Activated CD8-positive, alpha-beta memory T cell treated with anti-CD3 and anti-CD28 coated beads, Interleukin-2, amount 50 U/mL, for 1 hour (primary cell): ENCODE data around the gene STPG2.

ENCODE experiments used
- DNase-seq: peaks from one replicate; pipeline ENCODE4 v3.0.0-alpha.2; 2020; ENCODE audit errors: extremely low read depth

Gene STPG2

DNA sequence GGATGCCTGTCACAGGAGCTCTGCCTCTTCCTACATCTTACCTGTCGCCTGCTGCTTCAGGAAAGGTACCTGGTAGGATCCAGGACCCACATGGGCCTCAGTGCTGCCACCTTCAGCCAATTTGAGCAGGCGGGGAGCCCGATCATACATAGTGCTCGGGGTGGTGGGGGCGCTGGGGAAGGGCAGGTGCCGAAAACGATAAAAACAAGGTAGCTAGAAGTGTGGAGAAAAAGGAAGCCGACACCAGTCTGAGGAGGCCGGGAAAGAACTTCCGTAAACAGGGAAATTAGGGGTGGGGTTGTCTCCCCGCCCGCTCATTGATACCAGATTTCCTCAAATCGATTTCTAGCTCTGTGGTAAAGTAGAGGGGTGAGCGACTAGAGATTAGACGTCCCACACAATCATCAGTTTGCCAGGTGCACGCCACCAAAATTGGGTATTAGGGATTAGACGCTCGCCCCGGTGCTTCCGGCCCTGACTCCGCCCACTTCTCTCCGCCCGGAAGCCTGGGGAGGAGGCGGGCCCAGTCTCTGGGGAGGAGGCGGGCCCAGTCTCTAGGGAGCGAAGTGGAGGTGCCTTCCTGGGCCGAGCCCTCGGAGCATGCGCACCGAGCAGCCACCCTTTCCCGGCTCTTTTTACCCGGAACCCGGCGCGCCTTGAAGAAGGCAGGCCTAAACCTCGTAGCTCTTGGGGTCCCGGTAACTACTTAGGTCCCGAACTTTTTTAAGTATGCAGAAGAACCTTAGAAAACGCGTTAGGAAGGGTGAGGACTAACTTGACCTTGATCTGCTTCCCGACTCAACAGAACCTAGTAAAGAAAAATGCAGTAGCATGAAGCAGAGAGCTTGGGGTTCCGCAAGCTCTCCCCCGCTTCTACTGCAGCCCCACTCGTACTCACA is at the start of gene STPG2:
Gene STPG2, minus strand, starts transcription at position 476 of the 899 bp plus-strand sequence.
- peak; percentile 83 for DNase-seq

DNA sequence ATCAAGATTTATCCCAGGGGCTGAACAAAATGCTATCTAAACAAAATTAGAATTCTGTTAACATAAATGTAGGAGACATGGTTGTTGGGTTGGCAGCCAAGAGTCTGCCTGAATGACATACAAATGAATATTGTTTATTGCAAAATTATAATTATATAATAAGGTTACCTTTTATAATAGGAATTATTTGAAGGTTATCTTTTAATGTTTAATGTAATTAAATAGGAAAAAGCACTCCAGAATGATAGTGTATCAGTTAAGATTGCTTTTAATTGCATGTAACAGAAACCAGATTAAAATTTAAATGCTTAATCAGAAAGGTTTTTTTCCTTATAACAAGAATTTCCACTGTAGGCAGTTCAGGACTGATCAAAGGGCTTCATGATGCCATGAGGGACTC is 42.0 kb upstream of the STPG2 start:
- no peak for DNase-seq

DNA sequence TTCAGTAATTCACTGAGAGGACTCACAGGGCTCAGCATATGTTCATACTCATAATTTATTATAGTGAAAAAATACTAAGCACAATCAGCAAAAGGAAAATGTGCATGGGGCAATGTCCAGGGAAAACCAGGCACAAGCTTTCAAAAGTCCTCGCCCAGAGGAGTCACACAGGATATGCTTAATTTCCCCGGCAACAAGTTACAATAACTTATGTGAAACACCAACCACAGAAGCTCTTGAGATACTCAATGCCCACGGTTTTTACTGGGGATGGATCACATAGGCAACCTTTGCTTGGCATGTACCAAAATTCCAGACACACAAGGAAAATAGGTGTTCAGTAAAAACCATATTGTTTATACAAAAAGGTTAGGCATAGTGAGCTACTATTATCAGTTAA is 38.5 kb upstream of the STPG2 start:
- DNase-seq: no peak

DNA sequence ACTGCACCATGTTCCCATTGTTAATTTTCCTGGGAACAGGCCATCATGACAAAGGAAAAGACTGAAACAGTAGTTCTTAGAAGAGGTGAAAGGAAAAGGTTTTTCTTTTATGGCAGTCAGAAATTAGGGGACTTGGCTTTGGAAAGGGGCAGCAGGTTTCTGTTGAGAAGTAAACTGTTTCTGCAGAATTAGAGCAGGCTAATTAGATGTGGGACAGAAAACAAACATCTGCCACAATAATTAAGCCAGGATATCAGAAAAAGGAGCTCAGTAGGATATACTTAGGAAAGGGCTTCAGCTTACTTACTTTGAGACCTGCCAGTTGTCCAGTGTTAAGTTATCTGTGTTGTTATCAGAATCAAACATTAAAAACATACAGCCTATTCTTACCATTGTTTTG is 36.7 kb upstream of the STPG2 start:
- DNase-seq: no peak

DNA sequence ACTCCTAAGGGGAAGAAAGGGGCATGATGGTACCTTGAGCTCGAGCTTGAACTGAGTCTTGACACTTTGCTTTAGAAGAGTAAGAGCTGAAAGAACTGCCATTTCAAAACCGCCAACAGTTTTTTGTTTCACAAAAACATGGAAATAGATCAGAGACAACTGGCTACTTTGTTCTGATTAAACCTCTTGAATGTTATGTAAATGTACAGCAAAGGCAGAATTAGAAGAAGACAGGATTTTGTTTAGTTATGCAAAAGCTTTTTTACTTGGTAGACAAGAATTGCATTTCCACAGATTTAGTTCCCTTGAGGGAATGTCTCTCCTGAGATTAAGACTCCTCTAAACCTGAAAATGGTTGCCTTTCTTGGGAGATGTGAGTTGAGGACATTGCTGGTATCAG is 33.3 kb upstream of the STPG2 start:
- no peak for DNase-seq

DNA sequence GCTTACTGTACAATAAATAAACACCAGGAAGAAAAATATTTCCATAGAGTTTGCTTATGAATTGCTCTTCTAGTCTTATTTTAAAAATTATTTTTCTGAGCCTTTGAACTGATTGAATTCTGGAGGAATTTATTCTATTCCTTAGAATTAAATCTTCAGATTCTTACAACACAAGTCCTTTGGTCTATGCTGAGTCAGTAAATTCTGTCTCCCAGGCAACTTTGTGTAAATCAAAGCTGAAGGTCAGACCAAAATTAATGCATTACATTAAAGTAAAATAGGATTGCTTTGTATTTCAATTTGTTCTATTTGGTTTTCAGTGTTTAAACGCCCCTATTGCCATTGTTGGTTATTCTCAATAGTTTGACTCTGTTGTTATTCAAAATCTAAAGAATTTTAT is 26.8 kb upstream of the STPG2 start:
- no peak for DNase-seq

DNA sequence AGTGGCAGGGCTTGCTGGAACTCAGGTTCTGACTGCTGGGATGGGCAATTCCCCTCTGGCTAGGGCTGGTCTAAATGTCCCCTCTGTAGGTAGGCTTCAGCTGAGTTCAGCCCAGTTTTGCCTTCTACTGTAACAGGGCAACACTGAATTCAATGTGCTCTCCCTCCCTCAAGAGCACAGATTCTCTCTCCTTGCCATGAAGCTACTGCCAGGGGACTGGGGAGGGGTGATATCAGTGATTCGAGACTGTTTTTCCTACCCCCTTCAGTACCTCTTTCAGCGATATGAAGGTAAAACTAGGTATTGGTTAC is 23.4 kb upstream of the STPG2 start:
- DNase-seq: no peak

DNA sequence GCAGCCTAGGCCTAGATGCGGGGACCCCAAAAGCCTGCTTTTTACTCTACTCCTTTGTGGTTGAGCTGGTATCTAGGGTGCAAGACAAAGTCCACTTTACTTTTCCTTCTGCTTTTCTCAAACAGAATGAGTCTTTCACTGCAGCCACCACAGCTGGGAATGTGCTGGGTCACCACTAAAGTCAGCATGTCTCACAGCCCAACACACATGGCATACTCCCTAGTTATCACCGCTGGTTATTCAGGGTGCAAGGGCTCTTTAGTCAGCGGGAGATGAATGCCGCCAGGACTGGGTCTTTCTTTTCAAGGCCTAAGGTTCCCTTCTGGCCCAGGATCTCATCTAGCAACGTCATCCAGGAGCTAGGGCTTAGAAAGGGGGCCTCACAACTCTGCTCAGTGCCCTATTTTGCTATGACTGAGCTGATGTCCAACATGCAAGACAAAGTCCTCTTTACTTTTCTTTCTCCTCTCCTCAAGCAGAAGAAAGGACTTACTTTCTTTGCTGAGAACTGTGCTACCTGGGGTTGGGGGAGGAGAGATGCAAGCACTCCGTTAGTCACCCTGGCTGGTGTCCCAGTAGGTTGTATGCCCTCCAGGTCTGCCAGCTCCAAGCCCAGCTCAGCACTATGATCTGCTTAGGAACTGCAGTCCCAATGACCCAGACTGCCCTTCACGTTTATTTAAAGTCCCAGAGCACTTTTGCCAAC is 22.9 kb upstream of the STPG2 start:
- no peak for DNase-seq

DNA sequence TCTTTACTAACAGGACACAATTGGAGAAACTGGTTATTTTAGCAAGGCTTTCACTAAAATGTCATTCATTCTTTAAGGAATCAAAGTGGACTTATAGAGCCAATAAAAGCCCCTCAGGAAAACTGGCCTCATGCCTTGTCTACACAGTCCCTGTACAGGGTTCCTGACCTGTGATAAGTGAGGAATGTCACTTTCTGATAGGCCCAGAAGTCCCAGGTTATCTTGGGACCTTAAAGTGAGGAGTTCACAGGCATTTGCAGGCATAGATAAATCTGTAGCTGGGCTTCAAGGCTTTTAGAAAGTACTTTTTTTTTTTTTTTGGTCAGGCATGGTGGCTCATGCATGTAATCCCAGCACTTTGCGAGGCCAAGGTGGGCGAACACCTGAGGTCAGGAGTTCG is 19.4 kb upstream of the STPG2 start:
- no peak for DNase-seq

DNA sequence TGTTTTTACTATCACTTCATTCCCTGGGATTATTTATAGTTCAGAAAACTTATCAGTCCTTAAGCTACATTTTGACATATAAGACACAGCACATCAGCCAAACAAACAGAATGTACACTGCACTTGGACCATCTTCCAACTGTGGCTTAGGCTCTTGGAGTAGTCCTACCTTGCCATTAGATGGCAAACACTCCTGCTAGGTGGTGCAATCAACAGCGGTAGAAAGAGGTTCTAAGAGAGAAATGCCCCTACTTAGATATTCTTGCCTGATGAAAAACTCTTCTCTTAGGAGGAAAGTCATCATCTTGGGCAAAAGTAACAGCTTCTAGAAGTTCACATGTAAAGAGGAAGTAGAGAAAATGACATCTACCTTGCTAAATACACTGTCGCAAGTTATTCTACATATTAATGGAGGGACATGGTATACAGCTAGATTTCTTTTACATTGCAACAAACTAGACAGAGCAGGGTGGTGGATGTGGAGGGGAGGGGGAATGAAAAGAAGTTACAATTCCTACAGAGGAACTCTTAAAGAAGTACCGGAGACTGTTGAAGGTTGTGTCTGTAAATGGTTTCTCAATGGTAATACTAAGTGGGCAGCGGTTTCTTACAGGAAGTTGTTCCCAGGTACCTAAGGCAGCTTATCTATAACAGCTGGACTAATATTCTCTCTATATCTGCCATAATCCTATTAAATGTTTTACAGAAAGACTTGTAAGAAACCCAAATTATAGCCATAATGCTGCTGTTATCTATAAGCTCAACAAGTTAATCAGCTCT is 8.1 kb upstream of the STPG2 start:
- no peak for DNase-seq

DNA sequence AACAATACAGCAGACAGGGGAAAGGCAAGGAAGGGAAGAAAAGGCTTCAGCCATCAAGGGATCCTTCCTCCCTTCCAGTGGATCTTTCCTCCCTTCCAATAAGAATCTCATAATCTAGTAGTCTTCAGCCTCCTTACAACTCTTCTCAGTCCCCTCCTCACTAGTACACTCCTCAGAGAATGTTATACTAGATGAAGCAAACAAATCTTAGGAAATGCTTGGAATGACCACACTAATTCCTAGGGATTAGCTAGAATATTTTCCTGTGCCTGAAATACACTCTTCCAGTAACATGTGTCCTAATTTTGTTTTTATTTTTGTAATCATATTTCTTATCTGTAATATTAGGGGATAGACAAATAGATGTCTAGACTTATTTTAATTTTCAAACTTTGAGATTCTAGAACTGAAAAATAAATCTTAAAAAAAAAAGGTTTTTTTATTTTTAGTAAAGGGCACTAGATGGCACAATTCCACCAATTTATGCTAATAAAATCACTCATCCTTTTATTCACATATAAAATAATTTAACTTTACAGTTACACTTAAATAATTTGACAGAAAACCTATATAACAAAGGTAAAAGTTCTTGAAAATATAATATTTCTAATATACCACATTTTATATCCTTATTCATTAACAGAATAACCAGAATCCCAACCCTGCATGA is 7.0 kb upstream of the STPG2 start:
- no peak for DNase-seq

DNA sequence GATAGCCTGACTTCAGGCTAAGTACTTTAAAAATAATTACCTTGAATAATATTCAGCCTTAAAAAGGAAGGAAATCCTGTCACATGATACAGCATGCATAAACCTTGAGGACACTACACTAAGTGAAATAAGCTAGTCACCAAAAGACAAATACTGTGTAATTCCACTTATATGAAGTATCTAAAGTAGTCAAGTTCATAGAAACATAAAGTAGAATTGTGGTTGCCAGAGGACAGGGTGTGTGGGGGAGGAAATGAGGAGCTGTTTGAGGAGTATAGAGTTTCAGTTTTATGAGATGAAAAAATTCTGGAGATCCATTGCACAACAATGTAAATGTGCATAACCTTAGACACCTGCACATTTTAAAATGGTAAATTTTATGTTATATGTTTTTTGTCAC is 5.6 kb upstream of the STPG2 start:
- no peak for DNase-seq

DNA sequence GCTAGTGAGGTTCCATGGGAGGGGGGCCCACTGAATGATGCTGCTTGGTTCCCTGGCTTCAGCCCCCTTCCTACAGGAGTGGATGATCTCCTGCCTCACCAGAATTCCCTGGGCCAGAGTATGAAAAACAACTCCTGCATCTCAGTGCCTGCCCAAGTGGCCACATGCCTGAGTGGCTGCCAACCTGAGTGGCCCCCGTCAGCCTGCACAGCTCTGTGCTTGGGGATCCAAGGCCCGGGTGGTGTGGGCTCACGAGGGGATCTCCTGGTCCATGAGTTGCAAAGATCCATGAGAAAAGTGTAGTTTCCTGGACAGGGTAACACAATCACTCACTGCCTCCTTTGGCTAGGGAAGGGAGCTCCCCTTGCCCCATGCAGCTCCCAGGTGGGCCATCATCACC is 17.1 kb downstream of the STPG2 start:
- DNase-seq: no peak

DNA sequence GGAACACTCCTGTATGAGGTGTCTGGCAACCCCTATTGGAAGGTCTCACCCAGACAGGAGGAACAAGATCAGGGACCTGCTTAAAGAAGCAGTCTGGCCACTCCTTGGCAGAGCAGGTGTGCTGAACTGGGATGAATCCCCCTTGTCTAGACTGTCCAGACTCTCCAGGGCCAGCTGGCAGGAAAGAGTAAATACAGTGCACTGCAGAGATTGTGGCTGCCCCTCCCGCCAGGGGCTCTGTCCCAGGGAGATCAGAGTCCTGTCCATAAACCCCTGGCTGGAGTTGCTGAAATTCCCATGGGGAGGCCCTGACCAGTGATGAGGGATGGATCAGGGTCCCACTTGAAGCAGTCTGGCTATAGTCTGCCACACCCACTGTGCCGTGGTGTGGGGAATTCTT is 17.7 kb downstream of the STPG2 start:
- no peak for DNase-seq

DNA sequence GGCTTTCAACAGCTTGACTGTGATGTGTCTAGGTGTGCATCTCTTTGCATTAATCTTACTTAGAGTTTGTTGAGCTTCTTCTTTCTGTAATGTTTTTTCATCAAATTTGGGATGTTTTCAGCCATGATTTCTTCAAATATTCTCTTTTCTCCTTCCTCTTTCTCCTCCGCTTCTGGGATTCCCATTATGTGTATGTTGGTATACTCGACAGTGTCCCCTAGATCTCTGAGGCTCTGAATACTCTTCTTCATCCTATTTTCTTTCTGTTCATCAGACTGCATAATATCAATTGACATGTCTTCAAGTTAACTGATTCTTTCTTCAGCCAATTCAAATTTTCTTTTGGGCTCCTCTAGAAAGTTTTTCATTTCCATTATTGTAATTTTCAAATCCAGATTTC is 25.9 kb downstream of the STPG2 start:
- DNase-seq: no peak

DNA sequence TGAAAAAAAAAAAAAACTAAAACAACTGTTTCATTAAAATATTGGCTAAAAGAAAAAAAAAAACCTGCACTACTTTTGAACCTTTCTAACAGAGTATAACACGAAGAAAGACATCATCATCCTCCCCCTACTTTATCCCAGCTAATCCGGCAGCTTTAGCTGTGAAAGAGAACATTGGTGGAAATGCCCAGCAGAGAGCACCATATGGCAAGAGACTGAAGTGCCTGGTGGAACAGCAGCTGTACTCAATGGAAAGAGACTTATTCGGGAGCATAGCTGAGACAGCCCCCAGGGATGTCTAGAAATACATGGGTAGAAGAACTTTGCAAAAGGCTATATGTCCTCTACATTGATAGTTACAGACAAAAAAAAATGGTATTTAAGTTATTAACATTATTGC is 30.3 kb downstream of the STPG2 start:
- no peak for DNase-seq

DNA sequence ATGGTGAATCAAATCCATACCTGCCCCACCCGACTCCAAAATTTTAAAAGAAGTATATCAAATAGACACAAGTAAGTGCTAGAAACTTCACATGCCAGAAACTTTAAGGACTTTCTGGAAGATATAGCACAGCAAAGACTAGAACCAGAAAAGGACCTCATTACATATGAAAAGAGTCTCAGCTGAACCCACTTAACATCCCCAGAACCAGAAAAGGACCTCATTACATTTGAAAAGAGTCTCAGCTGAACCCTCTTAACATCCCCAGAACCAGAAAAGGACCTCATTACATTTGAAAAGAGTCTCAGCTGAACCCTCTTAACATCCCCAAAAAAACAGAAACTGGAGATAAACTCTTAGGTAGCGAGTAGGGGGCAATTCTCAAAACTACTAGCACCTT is 32.3 kb downstream of the STPG2 start:
- DNase-seq: no peak

DNA sequence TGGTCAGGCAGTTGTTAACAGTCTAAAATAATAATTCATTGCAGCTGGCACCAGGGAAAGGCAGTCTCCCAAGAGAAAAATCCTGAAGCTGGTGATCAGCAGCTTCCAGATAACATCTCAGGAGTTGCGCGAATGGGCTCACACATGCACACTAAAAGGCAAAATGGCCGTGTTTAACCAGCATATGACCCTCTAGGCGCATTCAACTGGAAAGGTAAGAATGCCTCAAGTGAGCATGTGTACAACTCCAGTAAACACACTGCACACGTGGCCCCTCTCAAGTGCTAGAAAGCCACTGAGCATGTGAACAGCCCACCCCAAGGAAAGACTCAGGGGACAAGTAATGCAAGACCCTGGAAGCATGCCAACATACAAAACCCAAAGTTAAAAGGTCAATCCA is 33.1 kb downstream of the STPG2 start:
- DNase-seq: no peak

DNA sequence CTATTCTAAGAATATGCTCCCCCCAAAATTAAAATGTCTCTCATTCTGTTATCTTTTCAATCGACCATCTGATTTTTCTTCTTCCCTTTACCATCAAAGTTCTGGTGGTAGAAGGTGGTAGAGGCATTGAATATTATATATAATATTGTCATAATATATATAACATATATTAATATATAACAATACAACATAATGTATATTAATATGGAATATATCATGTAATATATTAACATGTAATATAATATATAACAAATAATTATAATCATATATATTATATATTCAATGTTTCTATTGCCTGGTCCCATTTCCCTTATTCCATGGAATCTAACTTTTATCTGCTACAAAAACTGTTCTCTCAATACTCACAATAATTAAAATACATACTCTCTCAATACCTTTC is 40.6 kb downstream of the STPG2 start:
- no peak for DNase-seq

DNA sequence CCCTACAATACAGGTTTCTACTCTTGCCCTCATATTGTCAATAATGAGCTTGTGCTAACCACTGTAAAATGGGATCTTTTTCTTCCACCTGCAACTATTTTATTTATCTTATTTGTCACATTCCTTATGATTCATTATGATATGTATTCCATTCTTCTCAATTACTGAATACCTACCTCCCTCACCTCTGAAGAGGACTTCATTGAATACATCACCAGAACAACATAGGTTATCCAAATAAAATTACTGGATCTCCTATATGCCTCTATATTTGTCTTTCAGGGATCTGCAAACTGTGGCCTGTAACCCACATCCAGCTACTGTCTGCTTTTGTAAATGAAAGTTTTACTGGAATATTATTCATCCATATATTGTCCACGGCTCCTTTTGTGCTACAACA is 41.3 kb downstream of the STPG2 start:
- DNase-seq: no peak

DNA sequence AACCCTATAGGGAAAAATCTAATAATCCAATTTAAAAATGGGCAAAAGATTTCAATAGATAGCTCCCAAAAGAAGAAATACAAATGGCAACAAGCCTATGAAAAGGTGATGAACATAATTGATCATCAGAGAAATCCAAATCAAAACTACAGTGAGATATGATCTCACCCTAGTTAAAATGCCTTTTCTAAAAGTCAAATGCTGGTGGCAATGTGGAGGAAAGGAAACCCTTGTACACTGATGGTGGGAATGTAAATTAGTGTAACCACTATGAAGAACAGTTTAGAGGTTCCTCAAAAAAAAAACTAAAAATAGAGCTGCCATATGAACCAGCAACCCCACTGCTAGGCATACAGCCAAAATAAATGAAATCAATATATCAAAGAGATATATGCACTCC is 44.5 kb downstream of the STPG2 start:
- no peak for DNase-seq

DNA sequence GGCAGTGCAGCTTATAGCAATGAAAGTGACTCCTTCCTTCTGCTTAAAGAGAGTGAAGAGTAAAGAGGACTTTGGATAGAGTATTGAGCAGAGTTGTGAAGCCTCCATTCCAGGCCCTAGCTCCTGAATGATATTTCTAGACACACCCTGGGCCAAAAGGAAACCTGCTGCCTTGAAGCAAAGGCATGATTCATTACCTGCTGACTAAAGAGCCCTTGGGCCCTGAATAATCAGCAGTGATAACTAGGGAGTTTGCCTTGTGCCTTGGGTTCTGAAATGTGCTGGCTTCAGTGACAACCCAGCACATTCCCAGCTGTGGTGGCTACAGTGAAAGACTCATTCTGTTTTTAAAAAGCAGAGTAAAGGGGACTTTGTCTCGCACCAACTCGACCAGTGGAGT is 49.2 kb downstream of the STPG2 start:
- DNase-seq: no peak
